ENCODE results near the gene RALGAPB.

The RALGAPB gene

DNA sequence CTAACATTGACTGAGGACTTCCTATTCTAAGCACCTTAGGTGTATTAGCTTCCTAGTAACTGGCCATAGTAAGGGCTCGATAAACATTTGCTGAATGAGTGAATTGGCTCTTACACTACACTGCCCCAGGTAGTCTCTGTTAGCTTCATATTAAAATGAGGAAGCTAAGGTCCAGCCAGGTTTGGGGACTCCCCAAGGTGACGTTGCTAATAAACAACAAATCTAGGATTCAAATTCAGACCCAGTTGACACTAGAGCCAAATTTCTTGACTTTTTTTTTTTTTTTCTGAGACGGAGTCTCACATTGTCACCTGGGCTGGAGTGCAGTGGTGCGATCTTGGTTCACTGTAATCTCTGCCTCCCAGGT, 145.2 kb downstream of the RALGAPB start:
- Histone ChIP-seq H3K36me3 (ENCODE audit: control insufficient read depth in 2 of 2, insufficient read depth in 1 of 2, low read length in 2 of 2) (no peaks in the 10 kb centered on the region), H3K9me3 (ENCODE audit: control insufficient read depth, insufficient read depth, low read depth, low read length) (no peaks in the 10 kb centered on the region), H3K27ac (ENCODE audit: extremely low read depth, low read depth, low read length) (no peak overlapping the region), H3K4me1 (ENCODE audit: control insufficient read depth, insufficient read depth, low read length) (no peaks in the 10 kb centered on the region), H3K4me3 (ENCODE audit: low read depth, low read length) (no peak overlapping the region)
- no peak for TF ChIP-seq ZFP41 (tag by site-specific recombination; IDR thresholded peaks at IDR 0.05; ENCODE audit: borderline replicate concordance)
- no peak for TF ChIP-seq ZNF707 (tag by site-specific recombination; IDR thresholded peaks at IDR 0.05)
- no peak for TF ChIP-seq ZNF792 (tag by site-specific recombination; IDR thresholded peaks at IDR 0.05)
- no peak for TF ChIP-seq ZNF433 (tag by site-specific recombination; IDR thresholded peaks at IDR 0.05; ENCODE audit: low read depth)
- TF ChIP-seq, protein P1, sequence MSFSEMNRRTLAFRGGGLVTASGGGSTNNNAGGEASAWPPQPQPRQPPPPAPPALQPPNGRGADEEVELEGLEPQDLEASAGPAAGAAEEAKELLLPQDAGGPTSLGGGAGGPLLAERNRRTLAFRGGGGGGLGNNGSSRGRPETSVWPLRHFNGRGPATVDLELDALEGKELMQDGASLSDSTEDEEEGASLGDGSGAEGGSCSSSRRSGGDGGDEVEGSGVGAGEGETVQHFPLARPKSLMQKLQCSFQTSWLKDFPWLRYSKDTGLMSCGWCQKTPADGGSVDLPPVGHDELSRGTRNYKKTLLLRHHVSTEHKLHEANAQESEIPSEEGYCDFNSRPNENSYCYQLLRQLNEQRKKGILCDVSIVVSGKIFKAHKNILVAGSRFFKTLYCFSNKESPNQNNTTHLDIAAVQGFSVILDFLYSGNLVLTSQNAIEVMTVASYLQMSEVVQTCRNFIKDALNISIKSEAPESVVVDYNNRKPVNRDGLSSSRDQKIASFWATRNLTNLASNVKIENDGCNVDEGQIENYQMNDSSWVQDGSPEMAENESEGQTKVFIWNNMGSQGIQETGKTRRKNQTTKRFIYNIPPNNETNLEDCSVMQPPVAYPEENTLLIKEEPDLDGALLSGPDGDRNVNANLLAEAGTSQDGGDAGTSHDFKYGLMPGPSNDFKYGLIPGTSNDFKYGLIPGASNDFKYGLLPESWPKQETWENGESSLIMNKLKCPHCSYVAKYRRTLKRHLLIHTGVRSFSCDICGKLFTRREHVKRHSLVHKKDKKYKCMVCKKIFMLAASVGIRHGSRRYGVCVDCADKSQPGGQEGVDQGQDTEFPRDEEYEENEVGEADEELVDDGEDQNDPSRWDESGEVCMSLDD (tag by site-specific recombination; IDR thresholded peaks at IDR 0.05), result no peak
- no peak for TF ChIP-seq ZNF132 (tag by site-specific recombination; IDR thresholded peaks at IDR 0.05; ENCODE audit: borderline replicate concordance)
- TF ChIP-seq ZNF76 (tag by site-specific recombination; IDR thresholded peaks at IDR 0.05; ENCODE audit: borderline replicate concordance, low read depth), result no peak
- TF ChIP-seq, protein P2, sequence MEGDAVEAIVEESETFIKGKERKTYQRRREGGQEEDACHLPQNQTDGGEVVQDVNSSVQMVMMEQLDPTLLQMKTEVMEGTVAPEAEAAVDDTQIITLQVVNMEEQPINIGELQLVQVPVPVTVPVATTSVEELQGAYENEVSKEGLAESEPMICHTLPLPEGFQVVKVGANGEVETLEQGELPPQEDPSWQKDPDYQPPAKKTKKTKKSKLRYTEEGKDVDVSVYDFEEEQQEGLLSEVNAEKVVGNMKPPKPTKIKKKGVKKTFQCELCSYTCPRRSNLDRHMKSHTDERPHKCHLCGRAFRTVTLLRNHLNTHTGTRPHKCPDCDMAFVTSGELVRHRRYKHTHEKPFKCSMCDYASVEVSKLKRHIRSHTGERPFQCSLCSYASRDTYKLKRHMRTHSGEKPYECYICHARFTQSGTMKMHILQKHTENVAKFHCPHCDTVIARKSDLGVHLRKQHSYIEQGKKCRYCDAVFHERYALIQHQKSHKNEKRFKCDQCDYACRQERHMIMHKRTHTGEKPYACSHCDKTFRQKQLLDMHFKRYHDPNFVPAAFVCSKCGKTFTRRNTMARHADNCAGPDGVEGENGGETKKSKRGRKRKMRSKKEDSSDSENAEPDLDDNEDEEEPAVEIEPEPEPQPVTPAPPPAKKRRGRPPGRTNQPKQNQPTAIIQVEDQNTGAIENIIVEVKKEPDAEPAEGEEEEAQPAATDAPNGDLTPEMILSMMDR (tag by site-specific recombination; IDR thresholded peaks at IDR 0.05), result no peak
- no peak for TF ChIP-seq ZSCAN5A (tag by site-specific recombination; IDR thresholded peaks at IDR 0.05)
- TF ChIP-seq, protein P3, sequence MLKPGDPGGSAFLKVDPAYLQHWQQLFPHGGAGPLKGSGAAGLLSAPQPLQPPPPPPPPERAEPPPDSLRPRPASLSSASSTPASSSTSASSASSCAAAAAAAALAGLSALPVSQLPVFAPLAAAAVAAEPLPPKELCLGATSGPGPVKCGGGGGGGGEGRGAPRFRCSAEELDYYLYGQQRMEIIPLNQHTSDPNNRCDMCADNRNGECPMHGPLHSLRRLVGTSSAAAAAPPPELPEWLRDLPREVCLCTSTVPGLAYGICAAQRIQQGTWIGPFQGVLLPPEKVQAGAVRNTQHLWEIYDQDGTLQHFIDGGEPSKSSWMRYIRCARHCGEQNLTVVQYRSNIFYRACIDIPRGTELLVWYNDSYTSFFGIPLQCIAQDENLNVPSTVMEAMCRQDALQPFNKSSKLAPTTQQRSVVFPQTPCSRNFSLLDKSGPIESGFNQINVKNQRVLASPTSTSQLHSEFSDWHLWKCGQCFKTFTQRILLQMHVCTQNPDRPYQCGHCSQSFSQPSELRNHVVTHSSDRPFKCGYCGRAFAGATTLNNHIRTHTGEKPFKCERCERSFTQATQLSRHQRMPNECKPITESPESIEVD (tag by site-specific recombination; IDR thresholded peaks at IDR 0.05), result no peak
- no peak for TF ChIP-seq ZNF292 (tag by site-specific recombination; IDR thresholded peaks at IDR 0.05; ENCODE audit: borderline replicate concordance, low read depth)
- TF ChIP-seq, protein P4, sequence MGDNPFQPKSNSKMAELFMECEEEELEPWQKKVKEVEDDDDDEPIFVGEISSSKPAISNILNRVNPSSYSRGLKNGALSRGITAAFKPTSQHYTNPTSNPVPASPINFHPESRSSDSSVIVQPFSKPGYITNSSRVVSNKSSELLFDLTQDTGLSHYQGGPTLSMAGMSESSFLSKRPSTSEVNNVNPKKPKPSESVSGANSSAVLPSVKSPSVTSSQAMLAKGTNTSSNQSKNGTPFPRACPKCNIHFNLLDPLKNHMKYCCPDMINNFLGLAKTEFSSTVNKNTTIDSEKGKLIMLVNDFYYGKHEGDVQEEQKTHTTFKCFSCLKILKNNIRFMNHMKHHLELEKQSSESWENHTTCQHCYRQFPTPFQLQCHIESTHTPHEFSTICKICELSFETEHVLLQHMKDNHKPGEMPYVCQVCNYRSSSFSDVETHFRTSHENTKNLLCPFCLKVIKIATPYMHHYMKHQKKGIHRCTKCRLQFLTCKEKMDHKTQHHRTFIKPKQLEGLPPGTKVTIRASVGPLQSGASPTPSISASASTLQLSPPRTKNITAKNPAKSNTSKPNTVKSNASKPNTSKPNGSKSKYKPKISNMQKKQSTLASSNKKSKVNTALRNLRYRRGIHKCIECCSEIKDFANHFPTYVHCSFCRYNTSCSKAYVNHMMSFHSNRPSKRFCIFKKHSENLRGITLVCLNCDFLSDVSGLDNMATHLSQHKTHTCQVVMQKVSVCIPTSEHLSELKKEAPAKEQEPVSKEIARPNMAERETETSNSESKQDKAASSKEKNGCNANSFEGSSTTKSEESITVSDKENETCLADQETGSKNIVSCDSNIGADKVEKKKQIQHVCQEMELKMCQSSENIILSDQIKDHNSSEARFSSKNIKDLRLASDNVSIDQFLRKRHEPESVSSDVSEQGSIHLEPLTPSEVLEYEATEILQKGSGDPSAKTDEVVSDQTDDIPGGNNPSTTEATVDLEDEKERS (tag by site-specific recombination; IDR thresholded peaks at IDR 0.05), result no peak
- TF ChIP-seq BCL11B (tag by site-specific recombination; IDR thresholded peaks at IDR 0.05; ENCODE audit: low read depth), result no peak
- TF ChIP-seq, protein P5, sequence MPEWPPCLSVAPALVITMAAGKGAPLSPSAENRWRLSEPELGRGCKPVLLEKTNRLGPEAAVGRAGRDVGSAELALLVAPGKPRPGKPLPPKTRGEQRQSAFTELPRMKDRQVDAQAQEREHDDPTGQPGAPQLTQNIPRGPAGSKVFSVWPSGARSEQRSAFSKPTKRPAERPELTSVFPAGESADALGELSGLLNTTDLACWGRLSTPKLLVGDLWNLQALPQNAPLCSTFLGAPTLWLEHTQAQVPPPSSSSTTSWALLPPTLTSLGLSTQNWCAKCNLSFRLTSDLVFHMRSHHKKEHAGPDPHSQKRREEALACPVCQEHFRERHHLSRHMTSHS (tag by site-specific recombination; IDR thresholded peaks at IDR 0.05), result no peak
- ChIA-PET POLR2A (no interaction called here), CTCF (interaction anchor here (0.6 to 2.6 kb wide), 3 partner anchors 15 to 167 kb away, joined by 4 to 6 read pairs (median 6); no protein-coding TSS in a partner anchor)

Measured in HEK293 (cell line).